DLD1 (cell line): ENCODE data around the gene KLHL3.

Experiments used
- in situ Hi-C: cut with HindIII; loops from 2 replicates; pipeline ENCODE4 v1.10.0; 2017; ENCODE audit warnings: low sequenced_read_pairs

Gene KLHL3

DNA sequence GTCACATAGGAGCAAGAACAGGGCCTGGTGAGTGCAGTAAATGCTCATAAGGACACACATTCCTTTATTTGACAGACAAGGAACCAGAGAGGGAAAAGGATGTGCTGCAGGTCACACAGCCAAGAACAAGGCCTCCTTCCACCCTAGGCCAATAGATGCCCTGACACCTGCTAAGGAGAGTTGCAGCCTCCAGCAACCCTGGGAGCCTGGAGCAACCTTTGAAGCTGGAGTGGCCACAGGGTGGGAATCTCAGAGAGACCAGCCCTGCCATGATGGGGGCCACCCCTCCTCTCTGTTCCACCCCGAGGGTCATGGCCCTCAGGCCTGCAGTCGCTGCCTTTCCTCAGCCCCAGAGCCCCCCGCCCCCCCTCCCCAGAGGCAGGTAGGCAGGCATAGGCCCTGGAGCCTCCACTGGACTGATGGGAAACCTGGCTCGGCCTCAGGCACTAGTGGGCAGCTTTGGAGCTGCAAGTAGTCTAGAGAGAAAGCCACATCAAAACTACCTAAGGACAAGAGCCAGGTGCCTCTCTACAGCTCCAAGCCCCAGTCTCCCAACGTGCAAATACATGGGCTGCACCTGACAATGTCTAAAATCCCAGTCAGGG lies 120.6 kb downstream of the KLHL3 start:
- in situ Hi-C loops, result no loop called here

- in situ Hi-C loops, result no loop called here
Measured at GRCh38 chr5:137613554-137614265, 122.2 kb downstream of the KLHL3 start.

GRCh38 chr5:137612576-137612975 lies 123.3 kb downstream of the KLHL3 start:
- in situ Hi-C loops, result no loop called here

GRCh38 chr5:137611794-137612435 lies 124.0 kb downstream of the KLHL3 start:
- in situ Hi-C loops, result no loop called here

- in situ Hi-C loops, result no loop called here
Measured at GRCh38 chr5:137611011-137611580, 124.8 kb downstream of the KLHL3 start.

- in situ Hi-C loops, result no loop called here
Measured at GRCh38 chr5:137610598-137610997, 125.3 kb downstream of the KLHL3 start.

- in situ Hi-C loops, result no loop called here
Measured at GRCh38 chr5:137609127-137609526, 126.8 kb downstream of the KLHL3 start.

DNA sequence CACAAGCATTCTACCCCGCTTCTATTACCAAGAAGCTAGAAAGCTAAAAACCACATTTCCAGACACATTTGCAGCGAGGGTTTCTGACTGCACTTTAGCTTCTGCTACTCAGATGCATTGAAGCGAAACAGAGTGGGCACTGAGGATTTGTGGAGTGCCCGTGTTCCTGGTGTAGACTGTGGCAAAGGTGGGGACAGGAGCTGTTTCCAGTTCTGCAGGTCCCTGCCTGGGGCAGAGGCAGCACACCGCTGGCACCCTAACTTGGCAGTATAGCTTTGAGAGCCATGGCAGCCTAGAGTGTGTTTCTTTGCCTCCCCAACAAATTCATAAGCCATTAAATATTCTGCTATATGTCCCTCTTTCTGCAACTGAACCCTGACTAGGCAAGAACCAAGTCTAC lies 128.1 kb downstream of the KLHL3 start:
- in situ Hi-C loops, result no loop called here

GRCh38 chr5:137606401-137606800 lies 129.5 kb downstream of the KLHL3 start:
- in situ Hi-C loops, result no loop called here

- in situ Hi-C loops, result no loop called here
Measured at GRCh38 chr5:137605411-137605810, 130.5 kb downstream of the KLHL3 start.

DNA sequence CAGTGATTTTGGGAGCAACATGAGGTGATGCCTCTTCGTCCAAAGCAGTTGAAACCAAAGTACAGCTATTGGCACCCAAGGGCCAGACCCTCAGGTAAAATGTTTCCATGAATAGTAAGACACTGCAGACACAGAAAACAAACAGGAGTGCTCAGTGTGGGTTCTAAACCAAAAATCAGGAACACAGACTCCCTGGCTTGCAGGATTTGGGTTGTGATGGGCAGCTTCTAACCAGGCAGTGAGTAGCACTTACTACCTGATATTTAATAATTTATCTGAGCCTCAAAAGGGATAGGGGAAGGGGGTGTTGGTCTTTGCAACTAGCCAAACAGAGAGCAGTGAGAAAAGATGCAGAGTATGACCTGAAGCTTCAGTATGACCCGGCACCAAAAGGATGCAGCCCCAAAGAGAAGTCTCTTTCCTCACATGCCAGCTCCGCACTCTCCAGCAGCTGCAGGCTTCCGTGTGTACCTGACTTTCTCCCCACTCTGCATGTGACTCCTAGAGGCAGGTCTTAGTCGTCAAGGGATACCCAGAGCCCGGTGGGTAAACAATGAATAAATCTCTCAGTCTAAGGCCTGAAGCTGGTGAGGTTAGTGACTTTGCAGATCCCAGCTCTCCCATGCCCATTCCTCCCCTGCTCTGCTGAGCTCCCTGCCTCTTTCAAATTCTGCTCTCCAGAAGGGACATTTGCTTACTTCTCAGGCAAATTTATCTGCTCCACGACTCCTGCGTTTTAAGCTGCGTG lies 131.4 kb downstream of the KLHL3 start:
- in situ Hi-C loops, result no loop called here

GRCh38 chr5:137603891-137604290 lies 132.0 kb downstream of the KLHL3 start:
- in situ Hi-C loops, result no loop called here

DNA sequence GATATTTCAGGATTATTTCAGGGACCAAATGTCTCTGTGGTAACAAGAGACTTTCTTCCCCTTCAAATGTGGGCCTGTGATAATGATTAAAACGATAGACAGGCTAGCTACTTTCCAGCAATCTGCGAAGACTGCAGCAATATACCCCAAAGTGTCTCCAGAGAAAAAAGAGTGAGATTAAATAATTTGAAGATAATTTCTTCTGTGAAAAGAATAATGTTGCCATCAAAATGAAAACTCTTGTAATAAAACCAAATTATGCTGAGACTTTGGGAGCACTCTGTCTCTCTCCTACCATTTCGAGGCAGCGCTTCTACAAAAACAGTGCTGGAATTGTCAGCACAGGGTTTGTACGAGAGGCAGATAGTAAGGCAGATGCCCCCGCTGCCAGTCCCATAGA lies 132.5 kb downstream of the KLHL3 start:
- in situ Hi-C loops, result no loop called here

DNA sequence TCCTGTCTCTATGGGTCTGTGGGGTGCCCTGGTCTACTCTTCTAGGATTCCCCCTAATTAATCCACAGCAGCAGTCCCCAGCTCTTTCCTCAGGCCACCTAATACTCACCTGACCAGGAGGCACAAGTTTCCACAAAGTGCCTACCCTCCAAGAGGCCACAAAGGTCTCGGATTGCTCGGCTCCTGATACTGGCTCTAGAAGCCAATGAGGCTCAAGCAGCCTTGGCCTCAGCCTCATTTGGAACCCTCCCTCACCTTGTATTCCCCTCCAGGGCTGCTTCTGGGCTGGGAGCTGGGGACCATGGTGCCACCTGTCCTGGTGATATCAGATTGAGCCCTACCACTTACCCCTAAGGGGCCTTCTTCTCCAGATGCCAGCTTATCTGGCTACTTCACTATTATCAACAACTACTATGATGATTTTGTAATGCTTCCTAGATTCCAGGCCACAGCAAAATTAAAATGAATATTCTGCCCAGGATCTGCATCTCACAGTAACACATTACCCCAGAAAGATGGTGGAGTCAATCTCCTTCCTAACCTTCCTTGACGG lies 133.1 kb downstream of the KLHL3 start:
- in situ Hi-C loops, result no loop called here

GRCh38 chr5:137600721-137601360 lies 135.0 kb downstream of the KLHL3 start:
- in situ Hi-C loops, result no loop called here

DNA sequence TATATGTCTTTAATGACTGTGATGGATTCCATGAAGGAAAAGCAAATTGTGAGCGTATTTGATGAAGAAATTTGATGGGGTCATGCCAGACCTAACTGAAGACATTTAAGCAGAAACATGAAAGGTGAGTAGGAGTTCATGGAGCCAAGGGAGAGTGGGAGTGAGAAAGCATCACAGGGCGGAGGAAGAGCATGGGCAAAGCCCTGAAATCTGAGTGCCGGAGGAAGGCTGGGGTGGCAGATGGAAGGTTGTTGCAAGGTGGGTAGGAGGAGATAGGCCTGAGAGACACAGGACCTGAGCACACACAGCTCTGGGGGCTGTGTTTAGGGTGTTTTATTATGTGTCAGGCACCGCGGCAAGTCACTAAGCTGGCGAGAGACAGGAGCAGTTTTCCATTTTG lies 136.4 kb downstream of the KLHL3 start:
- in situ Hi-C loops, result no loop called here

- in situ Hi-C loops, result no loop called here
Measured at GRCh38 chr5:137598399-137598798, 137.5 kb downstream of the KLHL3 start.

GRCh38 chr5:137596941-137597340 lies 138.9 kb downstream of the KLHL3 start:
- in situ Hi-C loops, result no loop called here

- in situ Hi-C loops, result no loop called here
Measured at GRCh38 chr5:137595396-137596079, 140.4 kb downstream of the KLHL3 start.

DNA sequence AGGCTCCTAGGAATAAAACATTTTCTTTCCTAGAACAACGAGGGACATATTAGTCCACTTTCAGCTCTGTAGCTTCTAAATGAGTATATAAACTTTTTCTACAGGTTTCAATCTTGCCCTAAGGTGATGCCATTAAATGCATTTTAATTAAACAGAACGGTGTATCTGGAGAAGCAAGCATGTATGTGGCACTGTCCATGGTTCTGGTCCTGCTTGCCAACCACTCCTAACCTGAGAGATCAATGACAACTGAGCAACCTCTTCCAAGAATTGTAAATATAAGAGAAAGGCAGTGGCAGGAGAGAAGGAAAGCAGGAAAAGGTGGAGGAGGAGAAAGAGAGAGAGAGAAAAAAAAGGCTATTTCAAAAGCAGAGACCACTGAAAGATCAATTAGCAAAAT lies 141.2 kb downstream of the KLHL3 start:
- in situ Hi-C loops, result no loop called here
